Type B pancreatic cell (in vitro differentiated cells): ENCODE data around the gene GOLGA7B. TPM values are rescaled to one million over a fixed set of nuclear protein-coding genes. Genes with fewer than 3 reads are reported as not detected.

ENCODE experiments used
- DNase-seq: peaks from one replicate; pipeline ENCODE4 v3.0.0; 2021; ENCODE audit warnings: mixed read lengths; ENCODE audit not compliant: unreplicated experiment; ENCODE audit errors: extremely low spot score
- H3K27ac Mint-ChIP-seq: 2 replicates; pipeline ENCODE4 v1.8.0; 2021; ENCODE audit warnings: mild to moderate bottlenecking, mixed read lengths
- H3K27me3 Mint-ChIP-seq: 2 replicates; pipeline ENCODE4 v1.8.0; 2021; ENCODE audit warnings: mixed read lengths
- H3K36me3 Mint-ChIP-seq: 2 replicates; pipeline ENCODE4 v1.8.0; 2021; ENCODE audit warnings: mixed read lengths
- H3K4me1 Mint-ChIP-seq: one replicate; pipeline ENCODE4 v1.8.0; 2021; ENCODE audit warnings: mixed read lengths; ENCODE audit not compliant: unreplicated experiment
- H3K4me3 Mint-ChIP-seq: 2 replicates; pipeline ENCODE4 v1.8.0; 2021; ENCODE audit warnings: mild to moderate bottlenecking, mixed read lengths
- H3K9me3 Mint-ChIP-seq: 2 replicates; pipeline ENCODE4 v1.8.0; 2021; ENCODE audit warnings: mixed read lengths
- CTCF ChIP-seq: fragments of 200-600 bp; sonication (generic); conservative IDR thresholded peaks from 2 replicates; pipeline ENCODE4 v1.5.0; 2021; ENCODE audit warnings: antibody characterized with exemption, mild to moderate bottlenecking
- total RNA-seq: library from RNA; stranded (reverse); gene quantifications from 2 replicates; pipeline ENCODE4 v1.2.1, GENCODE V29; 2021; ENCODE audit warnings: low replicate concordance

Gene GOLGA7B
- total RNA-seq, 1 donor from 2014 or later = 0.41 TPM

GRCh38 chr10:97876402-97876801, 26.8 kb downstream of the GOLGA7B start:
- DNase-seq = no peak
- H3K27ac Mint-ChIP-seq = no peak overlapping the region
- peaks cover 48% of the 10 kb centered on the region for H3K27me3 Mint-ChIP-seq
- H3K4me1 Mint-ChIP-seq = no peaks in the 10 kb centered on the region
- TF ChIP-seq CTCF = no peak
- no peaks in the 10 kb centered on the region for H3K9me3 Mint-ChIP-seq
- no peak overlapping the region for H3K4me3 Mint-ChIP-seq
- H3K36me3 Mint-ChIP-seq = no peaks in the 10 kb centered on the region

GRCh38 chr10:97879241-97879640, 29.6 kb downstream of the GOLGA7B start:
- Mint-ChIP-seq H3K4me3 (no peak overlapping the region), H3K4me1 (no peaks in the 10 kb centered on the region), H3K27ac (no peak overlapping the region), H3K27me3 (peaks cover 33% of the 10 kb centered on the region), H3K36me3 (no peaks in the 10 kb centered on the region), H3K9me3 (no peaks in the 10 kb centered on the region)
- TF ChIP-seq CTCF = no peak
- no peak for DNase-seq

GRCh38 chr10:97880109-97880508, 30.5 kb downstream of the GOLGA7B start:
- Mint-ChIP-seq H3K9me3 (no peaks in the 10 kb centered on the region), H3K36me3 (no peaks in the 10 kb centered on the region), H3K27me3 (peaks cover 33% of the 10 kb centered on the region), H3K4me1 (no peaks in the 10 kb centered on the region), H3K4me3 (no peak overlapping the region), H3K27ac (no peak overlapping the region)
- no peak for DNase-seq
- TF ChIP-seq CTCF = no peak

GRCh38 chr10:97882142-97883091, 32.8 kb downstream of the GOLGA7B start:
- Mint-ChIP-seq H3K4me3 (no peak overlapping the region), H3K9me3 (no peaks in the 10 kb centered on the region), H3K4me1 (no peaks in the 10 kb centered on the region), H3K27ac (no peak overlapping the region), H3K27me3 (peaks cover 23% of the 10 kb centered on the region), H3K36me3 (no peaks in the 10 kb centered on the region)
- no peak for TF ChIP-seq CTCF
- no peak for DNase-seq

- Mint-ChIP-seq H3K27me3 (peaks cover 18% of the 10 kb centered on the region), H3K9me3 (no peaks in the 10 kb centered on the region), H3K36me3 (no peaks in the 10 kb centered on the region), H3K4me3 (no peak overlapping the region), H3K4me1 (peaks cover 3% of the 10 kb centered on the region), H3K27ac (no peak overlapping the region)
- no peak for DNase-seq
- no peak for TF ChIP-seq CTCF
These were observed 33.4 kb downstream of the GOLGA7B start for GRCh38 chr10:97883092-97883485.
